ENCODE data around the gene SHROOM4.

Gene SHROOM4

DNA sequence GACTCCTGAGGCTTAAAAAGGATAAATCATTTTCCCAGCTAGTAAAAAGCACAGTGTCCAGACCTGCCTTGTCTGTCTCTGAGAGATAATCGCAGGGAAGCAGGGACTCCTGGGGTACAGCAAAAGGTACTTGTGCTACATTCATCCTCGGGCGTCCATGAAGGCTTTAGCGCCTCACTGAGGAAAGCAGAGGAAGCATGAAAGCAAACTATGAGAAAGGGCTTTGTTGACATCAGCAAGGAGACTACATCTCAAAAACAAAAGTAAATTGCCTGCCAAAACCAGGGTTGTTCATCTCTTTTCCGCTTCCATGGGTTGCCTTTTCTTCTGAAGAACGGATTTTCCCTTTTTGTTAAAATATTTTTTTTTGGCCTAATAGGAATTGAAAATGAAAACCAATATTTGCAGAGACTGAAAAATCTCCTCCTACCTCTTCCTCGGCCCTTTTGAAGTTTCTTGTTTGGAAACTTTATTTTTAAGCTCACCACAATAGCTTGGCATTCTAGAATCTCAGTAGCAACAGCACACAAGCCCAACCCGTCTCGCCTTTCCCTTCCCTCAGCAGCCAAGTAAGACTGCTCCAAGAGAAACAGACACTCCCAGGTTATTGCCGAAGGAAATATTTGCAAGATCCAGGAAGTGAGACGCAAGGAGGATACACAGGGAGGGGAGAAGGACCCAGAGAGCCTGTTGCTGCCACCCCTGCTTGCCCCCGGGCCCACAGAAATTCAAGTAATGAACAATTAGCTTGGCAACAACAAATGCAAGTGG lies 195.0 kb downstream of the SHROOM4 start:
- no peak for DNase-seq (ENCODE audit: low spot score)

DNA sequence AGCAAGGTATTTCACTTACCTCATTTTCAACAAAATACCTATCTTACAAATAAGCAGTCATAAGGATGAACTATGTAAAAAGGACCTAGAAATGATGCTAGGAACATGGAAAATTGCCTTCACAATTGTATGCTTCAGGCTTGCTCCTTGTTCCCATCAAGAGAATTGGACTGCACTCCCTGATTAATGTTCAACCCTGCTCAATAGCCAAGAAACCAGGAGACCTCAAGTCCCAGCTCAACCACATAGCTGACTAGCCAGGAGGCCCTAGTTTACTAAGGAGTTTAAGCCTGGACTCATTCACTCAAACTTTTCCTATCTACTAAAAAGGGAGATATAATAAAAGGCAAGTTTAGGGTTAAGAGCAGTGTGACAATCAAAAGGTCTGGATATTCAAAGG lies 196.8 kb downstream of the SHROOM4 start:
- DNase-seq (ENCODE audit: low spot score), result no peak

DNA sequence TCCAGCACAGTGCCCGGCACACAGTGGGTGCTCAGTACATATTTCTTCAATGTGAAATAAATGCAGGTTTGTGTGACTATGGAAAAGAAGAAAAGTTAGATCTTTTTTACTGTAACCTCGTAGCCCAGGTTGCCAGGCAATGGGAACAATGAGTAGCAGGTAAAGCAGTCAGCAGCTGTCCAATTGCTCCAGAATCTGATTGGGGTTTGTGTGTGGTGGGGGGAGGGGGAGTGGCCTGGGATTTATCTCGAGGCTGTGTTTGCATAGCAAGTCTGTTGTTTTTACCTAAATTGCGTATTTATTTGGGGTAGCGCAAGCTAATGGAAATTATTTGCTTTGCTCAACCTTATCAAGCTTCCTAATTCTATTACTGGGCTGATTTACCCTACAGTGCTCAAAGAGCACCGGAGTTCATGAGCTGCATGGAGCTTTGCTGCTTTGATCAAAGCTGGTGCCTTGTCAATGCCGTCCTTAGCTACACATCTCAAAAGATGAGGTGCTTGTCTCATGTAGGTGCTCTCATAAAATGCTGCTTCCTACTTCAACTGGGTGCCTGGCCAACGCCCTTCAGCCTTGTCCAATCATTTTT lies 198.3 kb downstream of the SHROOM4 start:
- DNase-seq (ENCODE audit: low spot score), result no peak

DNA sequence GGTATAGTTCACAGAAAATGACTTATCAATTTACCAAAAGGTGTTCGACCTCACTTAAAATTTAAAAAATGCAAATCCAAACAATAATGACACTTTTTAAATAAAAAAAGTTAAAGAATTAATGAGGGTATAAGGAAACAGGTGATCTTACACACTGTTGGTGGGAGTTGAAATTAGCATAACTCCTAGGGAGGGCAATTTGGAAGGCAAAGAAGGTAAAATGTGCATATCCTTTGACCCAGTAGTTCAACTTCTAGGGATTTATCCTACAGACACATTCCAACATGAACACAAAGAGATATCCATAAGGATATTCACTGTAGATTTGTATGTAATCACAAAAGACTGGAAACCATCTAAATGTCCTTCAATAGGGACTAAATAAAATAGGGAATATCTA lies 199.5 kb downstream of the SHROOM4 start:
- no peak for DNase-seq (ENCODE audit: low spot score)

DNA sequence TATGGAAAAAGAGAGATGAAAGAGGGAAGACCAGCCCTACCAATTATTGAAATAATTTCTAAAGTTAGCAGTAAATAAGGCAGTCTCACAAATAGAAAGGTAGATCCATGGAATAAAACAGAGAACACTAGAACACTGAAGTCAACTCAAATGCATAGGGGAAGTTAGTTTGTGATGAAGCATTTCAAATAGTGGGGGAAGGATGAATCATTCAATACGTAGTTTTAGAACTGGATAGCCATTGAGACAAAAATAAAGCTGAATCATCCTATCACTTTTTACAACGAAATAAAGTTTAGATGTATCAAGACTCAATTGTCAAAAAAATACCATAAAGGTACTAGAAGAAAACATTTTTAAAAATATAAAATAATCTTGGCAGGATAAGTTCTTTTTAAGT lies 200.1 kb downstream of the SHROOM4 start:
- no peak for DNase-seq (ENCODE audit: low spot score)

DNA sequence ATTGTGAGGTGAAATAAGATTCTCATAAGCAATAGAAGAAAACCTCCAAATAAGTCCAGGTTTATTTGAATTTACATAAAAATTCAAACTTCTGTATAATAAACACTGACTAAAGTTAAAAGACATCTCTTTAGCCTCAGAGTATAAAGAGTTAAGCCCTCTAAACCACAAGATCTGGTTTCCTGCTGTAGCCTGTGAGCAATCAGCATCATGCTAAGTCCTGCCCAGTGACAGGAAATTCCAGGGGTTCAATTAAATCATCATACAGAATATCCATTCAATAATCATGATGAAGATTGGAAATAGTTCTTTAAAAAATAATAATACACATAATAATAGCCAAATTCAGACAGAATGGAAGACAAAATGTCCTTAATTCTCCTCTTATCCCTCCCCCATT lies 204.2 kb downstream of the SHROOM4 start:
- DNase-seq (ENCODE audit: low spot score), result no peak

DNA sequence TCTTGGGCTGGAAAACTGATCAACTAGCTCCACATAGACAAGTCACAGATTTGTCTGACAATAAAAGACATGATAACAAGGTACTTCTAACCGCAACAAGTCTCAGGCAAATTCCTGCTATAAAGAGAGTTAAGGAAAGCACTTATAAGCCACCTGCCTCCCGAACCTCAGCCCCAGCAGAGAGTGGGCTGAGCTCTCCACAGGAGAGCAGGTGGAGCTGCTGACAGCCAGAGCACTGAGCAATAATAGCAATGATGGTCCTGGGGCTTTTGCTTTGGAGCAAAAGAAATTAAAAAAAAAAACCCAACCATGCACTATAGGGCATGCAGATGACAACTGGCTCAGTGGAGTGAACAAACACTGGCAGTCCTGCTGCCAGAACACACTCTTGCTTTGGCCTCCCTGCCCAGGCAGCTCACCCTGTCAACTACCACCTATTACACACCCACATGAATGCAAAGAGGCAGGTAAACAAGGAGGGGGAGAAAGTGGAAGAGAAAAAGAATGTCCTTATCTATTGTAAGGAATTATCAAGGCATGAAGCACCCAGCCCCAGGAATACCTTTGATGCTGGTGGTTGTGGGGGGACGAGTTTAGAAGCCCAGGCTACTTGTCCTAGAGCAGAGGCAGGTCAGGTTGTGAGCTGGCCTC lies 207.6 kb downstream of the SHROOM4 start:
- no peak for DNase-seq (ENCODE audit: low spot score)

DNA sequence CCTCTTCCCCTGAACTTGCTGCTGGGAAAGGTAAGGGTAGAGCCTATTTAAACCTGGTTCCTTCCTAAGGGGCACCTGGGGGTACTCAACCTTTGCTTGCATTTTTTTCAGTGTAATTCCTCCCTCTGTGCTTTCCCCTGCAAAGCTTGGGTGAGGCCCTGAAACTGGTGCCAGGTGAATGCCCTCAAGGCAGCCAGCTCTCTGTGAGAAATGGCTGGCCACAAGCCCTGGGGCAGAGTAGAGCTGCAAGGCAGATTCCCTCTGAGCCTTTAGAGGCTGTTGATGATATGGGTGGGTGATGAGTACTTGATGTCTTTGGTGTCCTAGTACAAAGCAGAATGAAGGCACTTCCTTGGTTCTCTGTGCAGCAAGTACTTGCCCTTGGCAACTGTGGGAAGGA lies 217.9 kb downstream of the SHROOM4 start:
- no peak for DNase-seq (ENCODE audit: low spot score)

DNA sequence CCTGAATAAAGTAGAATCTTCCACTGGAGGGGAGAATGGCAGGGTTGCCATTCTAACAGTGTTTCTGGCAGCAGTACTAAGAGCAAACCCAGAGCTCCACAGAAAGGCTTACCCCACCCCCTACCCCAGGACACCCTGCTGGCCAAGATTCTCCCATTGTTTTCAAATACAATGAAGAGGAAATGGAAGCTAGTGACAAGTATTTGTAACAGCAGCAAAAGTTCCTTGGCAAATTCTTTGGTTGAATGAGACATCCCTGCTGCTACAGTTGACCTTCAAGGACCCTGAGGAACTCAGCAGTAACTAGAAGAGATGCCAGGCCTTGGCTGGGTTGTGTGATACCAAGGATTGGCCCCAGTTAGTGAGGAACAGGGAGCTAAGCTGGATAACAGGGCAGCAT lies 219.2 kb downstream of the SHROOM4 start:
- no peak for DNase-seq (ENCODE audit: low spot score)

DNA sequence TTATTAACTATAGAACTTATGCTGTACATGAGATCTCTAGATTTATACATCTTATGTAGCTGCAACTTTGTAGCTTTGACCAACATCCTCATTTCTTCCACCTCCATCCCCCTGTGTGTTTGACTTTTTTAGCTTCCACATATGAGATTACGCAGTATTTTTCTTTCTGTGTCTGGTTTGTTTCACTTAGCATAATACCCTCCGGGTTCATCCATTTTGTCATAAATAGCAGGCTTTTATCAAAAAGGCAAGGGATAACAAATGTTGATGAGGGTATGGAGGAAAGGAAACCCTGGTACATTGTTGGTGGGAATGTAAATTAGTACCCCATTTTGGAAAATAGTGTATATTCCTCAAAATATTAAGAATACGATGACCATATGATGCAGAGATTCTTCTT lies 227.0 kb downstream of the SHROOM4 start:
- no peak for DNase-seq (ENCODE audit: low spot score)

DNA sequence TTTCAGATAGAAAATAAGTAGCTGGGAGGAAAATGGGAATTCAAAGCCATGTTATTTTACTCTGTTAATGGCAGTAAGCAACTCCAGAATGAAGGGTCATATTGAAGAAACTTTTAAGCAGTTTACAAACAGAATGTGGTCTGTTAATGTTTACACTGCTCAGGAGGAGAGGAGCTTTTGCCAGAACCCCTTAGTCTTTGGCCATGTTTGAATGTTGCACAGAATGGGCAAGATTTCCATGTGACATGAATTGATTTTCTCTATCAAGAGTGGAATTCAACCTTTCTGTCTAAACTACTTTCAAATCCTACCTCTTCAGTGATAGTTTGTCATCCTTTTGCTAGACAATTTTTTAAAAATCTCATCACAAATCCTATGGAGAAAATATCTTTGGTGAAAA lies 227.6 kb downstream of the SHROOM4 start:
- DNase-seq (ENCODE audit: low spot score), result no peak

DNA sequence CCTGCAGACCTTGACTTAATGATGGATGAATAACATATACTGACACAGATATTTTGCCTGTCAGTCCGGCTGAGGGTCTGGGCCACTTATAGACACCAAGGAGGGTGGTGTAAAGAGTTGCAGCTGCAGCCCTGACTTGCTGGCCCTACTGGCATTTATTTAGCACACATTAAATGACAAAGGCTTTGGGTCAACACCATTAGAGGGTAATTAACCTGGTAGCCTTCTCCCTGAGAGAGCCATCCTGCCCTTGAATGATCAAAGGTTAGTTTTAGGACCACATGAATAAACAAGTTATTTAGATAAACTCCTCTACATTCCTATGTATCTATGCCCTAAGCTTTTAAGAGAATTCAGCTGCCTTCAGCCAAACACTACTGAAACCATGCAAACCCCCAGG lies 232.6 kb downstream of the SHROOM4 start:
- no peak for DNase-seq (ENCODE audit: low spot score)

DNA sequence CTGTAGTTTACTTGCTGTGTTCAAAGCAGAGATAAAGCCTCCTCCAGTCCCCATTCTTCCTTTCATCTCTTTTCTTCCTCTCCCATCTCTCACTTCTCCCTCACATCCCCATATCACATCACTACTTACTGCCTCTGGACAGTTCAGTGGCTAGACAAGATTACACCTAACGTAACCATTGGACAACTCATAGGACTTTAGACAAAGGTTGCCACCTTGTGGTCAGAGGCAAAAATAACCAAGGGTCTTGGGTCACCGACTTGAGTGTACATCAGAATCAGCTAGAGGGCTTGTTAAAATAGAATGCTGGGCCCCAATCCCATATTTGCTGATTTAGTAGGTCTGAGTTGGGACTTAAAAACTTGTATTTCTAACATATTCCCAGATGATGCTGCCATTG lies 234.0 kb downstream of the SHROOM4 start:
- peak; percentile 58 for DNase-seq (ENCODE audit: low spot score)

DNA sequence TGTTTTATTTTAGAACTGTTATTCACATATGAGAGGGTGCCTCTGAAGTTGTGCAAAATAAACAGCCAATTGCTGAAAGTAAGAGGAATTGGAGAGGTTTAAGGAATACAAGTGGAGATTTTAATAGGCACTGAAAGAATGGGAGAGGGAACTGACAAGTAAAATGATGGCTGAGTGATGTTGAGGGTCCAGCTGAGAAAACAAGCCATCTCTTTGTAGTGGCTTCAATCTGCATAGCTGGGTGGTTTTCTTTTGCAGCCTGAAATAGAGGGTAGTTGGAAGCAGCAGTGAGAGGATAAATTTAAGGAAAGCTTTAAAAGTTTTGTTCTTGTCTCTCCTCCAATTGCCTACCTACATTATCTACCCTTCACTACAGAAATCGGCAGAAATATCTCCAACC lies 236.7 kb downstream of the SHROOM4 start:
- DNase-seq (ENCODE audit: low spot score), result no peak

DNA sequence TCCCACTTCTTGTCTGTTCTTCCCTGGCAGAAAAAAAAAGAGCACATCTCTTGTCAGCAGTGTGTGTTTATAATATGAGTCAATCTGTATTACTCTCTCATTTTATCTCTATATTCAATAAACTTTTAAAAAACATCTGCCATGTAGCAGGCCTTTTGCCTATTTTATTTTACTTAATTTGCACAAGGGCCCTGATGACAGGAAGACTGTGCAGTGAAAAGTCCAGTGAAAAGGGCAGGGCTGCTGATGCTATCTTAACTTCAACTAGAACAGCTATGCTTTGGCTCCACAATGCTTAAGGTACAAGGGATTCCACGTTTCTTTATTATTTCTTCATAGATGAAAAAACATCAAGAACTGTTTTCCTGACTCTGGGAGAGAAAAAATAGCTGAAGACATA lies 246.4 kb downstream of the SHROOM4 start:
- DNase-seq (ENCODE audit: low spot score), result no peak

DNA sequence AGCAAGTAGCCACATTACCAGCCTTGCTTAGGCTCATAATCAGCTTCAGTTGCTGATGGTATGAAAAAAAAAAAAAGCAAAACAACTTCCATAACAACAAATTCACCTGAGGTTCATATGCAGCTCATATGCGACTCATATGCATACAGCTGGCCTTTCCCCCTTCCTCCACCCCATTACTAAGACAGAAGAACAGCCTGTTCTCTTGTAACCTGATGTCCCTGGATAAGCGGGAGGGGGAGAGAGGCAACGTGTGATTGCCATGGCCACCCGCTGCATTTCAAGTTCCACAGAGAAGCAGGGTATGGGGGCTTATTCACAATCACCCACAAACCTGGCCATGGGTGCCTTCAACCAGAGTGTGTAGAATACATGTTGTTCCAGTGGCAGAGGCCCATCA lies 248.3 kb downstream of the SHROOM4 start:
- no peak for DNase-seq (ENCODE audit: low spot score)

Data from Ammon's horn (tissue), 1 donor.